Stimulated activated memory B cell treated with anti-CD40 and anti-IgM and Interleukin-4, amounts not matched to agents 10 μg/mL and 1 μg/mL and 100 μg/mL, for 72 hours (primary cell): ENCODE data around the gene CUX1.
"Not testable (repeated sequence)": the region's sequence is repeated elsewhere in the genome, so short reads cannot be mapped to it uniquely, and the experiment has no call there.

Experiments used
- ATAC-seq: fragments of 150-1000 bp; cut with Tn5 transposase; 2 replicates; pipeline ENCODE4 v1.10.0; 2021
- H3K27ac Mint-ChIP-seq: one replicate; pipeline ENCODE4 v1.8.0; 2022; ENCODE audit warnings: mild to moderate bottlenecking, mixed read lengths
- H3K27me3 Mint-ChIP-seq: one replicate; pipeline ENCODE4 v1.8.0; 2022; ENCODE audit warnings: mixed read lengths
- H3K36me3 Mint-ChIP-seq: one replicate; pipeline ENCODE4 v1.8.0; 2022; ENCODE audit warnings: mixed read lengths
- H3K4me1 Mint-ChIP-seq: one replicate; pipeline ENCODE4 v1.8.0; 2022; ENCODE audit warnings: mixed read lengths
- H3K4me3 Mint-ChIP-seq: one replicate; pipeline ENCODE4 v1.8.0; 2022; ENCODE audit warnings: mild to moderate bottlenecking, moderate library complexity, mixed read lengths
- H3K9me3 Mint-ChIP-seq: one replicate; pipeline ENCODE4 v1.8.0; 2022; ENCODE audit warnings: mixed read lengths

Gene CUX1

GRCh38 chr7:102292813-102293798 is 475.7 kb downstream of the CUX1 start:
- peaks cover 86% of the 10 kb centered on the region for H3K4me1 Mint-ChIP-seq
- no peaks in the 10 kb centered on the region for H3K27me3 Mint-ChIP-seq
- peaks cover 22% of the 10 kb centered on the region for H3K36me3 Mint-ChIP-seq
- ATAC-seq = no peak
- peak overlapping the region; percentile 65 for H3K27ac Mint-ChIP-seq
- H3K4me3 Mint-ChIP-seq = peak overlapping the region; percentile 21
- H3K9me3 Mint-ChIP-seq = no peaks in the 10 kb centered on the region

- peaks cover 75% of the 10 kb centered on the region for H3K4me1 Mint-ChIP-seq
- H3K27me3 Mint-ChIP-seq = no peaks in the 10 kb centered on the region
- H3K36me3 Mint-ChIP-seq = peaks cover 25% of the 10 kb centered on the region
- ATAC-seq = no peak
- no peak overlapping the region for H3K4me3 Mint-ChIP-seq
- peak overlapping the region; percentile 65 for H3K27ac Mint-ChIP-seq
- H3K9me3 Mint-ChIP-seq = no peaks in the 10 kb centered on the region
These were observed 477.2 kb downstream of the CUX1 start for GRCh38 chr7:102294589-102294988.

GRCh38 chr7:102295346-102296178 is 478.1 kb downstream of the CUX1 start:
- H3K27ac Mint-ChIP-seq = peak overlapping the region; percentile 65

GRCh38 chr7:102296179-102296438 is 478.7 kb downstream of the CUX1 start:
- peaks cover 60% of the 10 kb centered on the region for H3K4me1 Mint-ChIP-seq
- H3K27ac Mint-ChIP-seq = peak overlapping the region; percentile 65
- peaks cover 25% of the 10 kb centered on the region for H3K36me3 Mint-ChIP-seq
- no peak for ATAC-seq
- H3K4me3 Mint-ChIP-seq = peak overlapping the region; percentile 9
- H3K27me3 Mint-ChIP-seq = no peaks in the 10 kb centered on the region
- H3K9me3 Mint-ChIP-seq = no peaks in the 10 kb centered on the region

More at GRCh38 chr7:102295346-102296178, 478.1 kb downstream of the CUX1 start:
- H3K4me1 Mint-ChIP-seq = peaks cover 65% of the 10 kb centered on the region
- peak overlapping the region; percentile 9 for H3K4me3 Mint-ChIP-seq
- H3K9me3 Mint-ChIP-seq = no peaks in the 10 kb centered on the region
- peaks cover 25% of the 10 kb centered on the region for H3K36me3 Mint-ChIP-seq
- ATAC-seq = no peak
- no peaks in the 10 kb centered on the region for H3K27me3 Mint-ChIP-seq

- Mint-ChIP-seq H3K27ac (peak overlapping the region; percentile 65), H3K4me1 (peaks cover 56% of the 10 kb centered on the region), H3K36me3 (peaks cover 25% of the 10 kb centered on the region), H3K4me3 (no peak overlapping the region), H3K27me3 (no peaks in the 10 kb centered on the region), H3K9me3 (no peaks in the 10 kb centered on the region)
- no peak for ATAC-seq
These were observed 479.1 kb downstream of the CUX1 start for GRCh38 chr7:102296514-102296913.

GRCh38 chr7:102297487-102298218 is 480.2 kb downstream of the CUX1 start:
- Mint-ChIP-seq H3K9me3 (no peaks in the 10 kb centered on the region), H3K36me3 (peaks cover 25% of the 10 kb centered on the region), H3K4me1 (peaks cover 58% of the 10 kb centered on the region), H3K27me3 (no peaks in the 10 kb centered on the region), H3K27ac (peak overlapping the region; percentile 46), H3K4me3 (no peak overlapping the region)
- no peak for ATAC-seq

GRCh38 chr7:102300643-102301221 is 483.3 kb downstream of the CUX1 start:
- Mint-ChIP-seq H3K27ac (no peak overlapping the region), H3K4me3 (no peak overlapping the region), H3K36me3 (peaks cover 24% of the 10 kb centered on the region), H3K9me3 (no peaks in the 10 kb centered on the region), H3K27me3 (no peaks in the 10 kb centered on the region), H3K4me1 (peaks cover 64% of the 10 kb centered on the region)
- ATAC-seq = no peak

- Mint-ChIP-seq H3K36me3 (peaks cover 18% of the 10 kb centered on the region), H3K4me1 (peaks cover 64% of the 10 kb centered on the region), H3K27ac (peak overlapping the region; percentile 88)
- not testable (repeated sequence) for H3K27me3 Mint-ChIP-seq, H3K4me3 Mint-ChIP-seq, H3K9me3 Mint-ChIP-seq, ATAC-seq
These were observed 483.9 kb downstream of the CUX1 start for GRCh38 chr7:102301367-102301766.

GRCh38 chr7:102302025-102302424 is 484.6 kb downstream of the CUX1 start:
- H3K27me3 Mint-ChIP-seq = no peaks in the 10 kb centered on the region
- no peak overlapping the region for H3K4me3 Mint-ChIP-seq
- ATAC-seq = no peak
- peak overlapping the region; percentile 88 for H3K27ac Mint-ChIP-seq
- peaks cover 65% of the 10 kb centered on the region for H3K4me1 Mint-ChIP-seq
- peaks cover 15% of the 10 kb centered on the region for H3K36me3 Mint-ChIP-seq
- H3K9me3 Mint-ChIP-seq = no peaks in the 10 kb centered on the region

GRCh38 chr7:102303669-102304422 is 486.4 kb downstream of the CUX1 start:
- no peaks in the 10 kb centered on the region for H3K9me3 Mint-ChIP-seq
- no peaks in the 10 kb centered on the region for H3K27me3 Mint-ChIP-seq
- H3K36me3 Mint-ChIP-seq = peaks cover 13% of the 10 kb centered on the region
- H3K4me3 Mint-ChIP-seq = peak overlapping the region; percentile 28
- H3K4me1 Mint-ChIP-seq = peaks cover 71% of the 10 kb centered on the region
- no peak for ATAC-seq
- peak overlapping the region; percentile 88 for H3K27ac Mint-ChIP-seq

GRCh38 chr7:102304668-102305067 is 487.2 kb downstream of the CUX1 start:
- no peaks in the 10 kb centered on the region for H3K9me3 Mint-ChIP-seq
- H3K36me3 Mint-ChIP-seq = peaks cover 19% of the 10 kb centered on the region
- peak overlapping the region; percentile 88 for H3K27ac Mint-ChIP-seq
- ATAC-seq = no peak
- H3K27me3 Mint-ChIP-seq = no peaks in the 10 kb centered on the region
- no peak overlapping the region for H3K4me3 Mint-ChIP-seq
- peaks cover 71% of the 10 kb centered on the region for H3K4me1 Mint-ChIP-seq

GRCh38 chr7:102305414-102306268 is 488.2 kb downstream of the CUX1 start:
- Mint-ChIP-seq H3K4me1 (peaks cover 77% of the 10 kb centered on the region), H3K36me3 (peaks cover 27% of the 10 kb centered on the region), H3K27me3 (no peaks in the 10 kb centered on the region), H3K4me3 (peak overlapping the region; percentile 69), H3K9me3 (no peaks in the 10 kb centered on the region), H3K27ac (peak overlapping the region; percentile 88)
- ATAC-seq = peak; percentile 71

- peak; percentile 91 for ATAC-seq
- peak overlapping the region; percentile 88 for H3K27ac Mint-ChIP-seq
- peaks cover 36% of the 10 kb centered on the region for H3K36me3 Mint-ChIP-seq
- H3K9me3 Mint-ChIP-seq = no peaks in the 10 kb centered on the region
- H3K4me1 Mint-ChIP-seq = peaks cover 82% of the 10 kb centered on the region
- H3K4me3 Mint-ChIP-seq = peak overlapping the region; percentile 69
- no peaks in the 10 kb centered on the region for H3K27me3 Mint-ChIP-seq
These were observed 489.7 kb downstream of the CUX1 start for GRCh38 chr7:102306916-102307677.
